ENCODE measurements around the gene TVP23C. TPM values are rescaled to one million over a fixed set of nuclear protein-coding genes. Genes with fewer than 3 reads are reported as not detected.
A peak's percentile ranks its signal among the peaks of the same experiment; 100 is the strongest.
"Not testable (repeated sequence)": the region's sequence is repeated elsewhere in the genome, so short reads cannot be mapped to it uniquely, and the experiment has no call there.

The TVP23C gene
- total and polyA plus RNA-seq, 2 of the 8 experiments (the other 6 are each of a cell fraction or from before 2014, with no cell fraction given), result 2.9 to 9.6 TPM

DNA sequence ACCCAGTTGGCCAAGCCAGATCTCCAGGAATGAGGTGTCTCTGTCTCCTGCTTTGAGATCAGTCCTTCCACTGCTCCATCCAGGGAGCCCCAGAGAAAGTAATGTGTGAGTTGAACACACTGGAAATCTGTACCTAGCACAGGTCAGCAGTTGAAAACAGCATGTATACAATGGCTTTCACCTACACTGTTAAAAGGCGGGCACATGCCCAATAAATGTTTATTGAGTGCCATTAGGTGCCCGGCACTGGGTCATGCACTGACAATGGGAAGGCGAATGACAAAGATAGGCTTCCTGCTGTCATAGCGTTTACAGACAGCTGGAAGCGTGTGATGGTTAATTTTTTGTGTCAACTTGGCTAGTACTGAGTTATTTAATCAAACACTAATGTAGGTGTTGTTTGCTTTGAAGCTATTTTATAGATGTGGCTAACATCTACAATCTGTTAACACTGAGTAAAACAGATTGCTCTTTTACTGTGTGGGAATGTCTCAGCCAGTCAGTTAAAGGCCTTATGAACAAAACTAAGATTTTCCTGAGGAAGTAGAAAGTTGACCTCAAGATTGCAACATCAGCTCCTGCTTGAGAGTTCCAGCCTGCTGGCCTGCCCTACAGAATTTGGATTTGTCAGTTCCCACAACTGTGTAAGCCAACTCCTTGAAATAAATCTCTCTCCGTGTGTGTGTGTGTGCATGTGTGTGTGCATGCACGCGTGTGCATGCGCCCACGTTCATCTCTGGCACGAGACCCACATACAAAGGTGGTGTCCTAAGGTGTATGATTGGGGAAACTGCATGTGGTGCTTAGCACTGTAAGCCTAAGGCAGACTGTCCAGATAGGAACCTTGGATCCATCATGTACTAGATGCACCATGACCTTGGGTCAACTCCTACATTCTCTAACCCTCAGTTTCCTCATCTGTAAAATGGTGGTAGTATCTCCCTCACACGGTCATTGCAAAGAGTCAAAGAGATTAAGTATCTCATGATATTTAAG is 38.0 kb downstream of the TVP23C start:
- H3K27ac ChIP-seq (ENCODE audit: low read depth, low read length); H3K9me3 ChIP-seq (ENCODE audit: insufficient read depth in 2 of 2, low read depth in 1 of 2, low read length in 1 of 2); H4K91ac ChIP-seq (replicated peaks; ENCODE audit: insufficient read length, low read length); H3K79me2 ChIP-seq (ENCODE audit: control insufficient read depth in 1 of 2, insufficient read depth in 2 of 2, low read length in 2 of 2); H3K4me1 ChIP-seq (replicated peaks in 1 of 4; ENCODE audit: control insufficient read depth in 3 of 4, insufficient read depth in 4 of 4, low read length in 3 of 4); H3K23ac ChIP-seq (ENCODE audit: insufficient read length); H3K9ac ChIP-seq (replicated peaks in 1 of 4; ENCODE audit: extremely low read depth in 1 of 4, low read depth in 3 of 4, low read length in 3 of 4); H3K4ac ChIP-seq (replicated peaks; ENCODE audit: insufficient read length, low read depth, low read length); POLR2A ChIA-PET (ENCODE audit: partially characterized antibody); H2AK5ac ChIP-seq (ENCODE audit: low read depth, low read length); H2BK20ac ChIP-seq (ENCODE audit: low read length); H2BK120ac ChIP-seq (replicated peaks; ENCODE audit: low read depth, low read length); H2BK5ac ChIP-seq (ENCODE audit: low read depth, low read length); H2BK15ac ChIP-seq (ENCODE audit: low read length); H3K4me2 ChIP-seq (ENCODE audit: insufficient read depth in 1 of 2, low read depth in 2 of 2, low read length in 2 of 2); H3K56ac ChIP-seq (replicated peaks; ENCODE audit: insufficient read length, low read depth, low read length); H2BK12ac ChIP-seq (ENCODE audit: low read depth, low read length); H4K8ac ChIP-seq (ENCODE audit: extremely low read depth, insufficient read depth, low read length); H3K79me1 ChIP-seq (ENCODE audit: low read depth, low read length); DNase-seq (ENCODE audit: low read depth in 1 of 2, low spot score in 2 of 2); H4K20me1 ChIP-seq (replicated peaks in 1 of 2; ENCODE audit: control insufficient read depth in 1 of 2, insufficient read depth in 2 of 2, low read length in 2 of 2); H3K18ac ChIP-seq (ENCODE audit: extremely low read depth, low read length); H3K14ac ChIP-seq (ENCODE audit: insufficient read length); H3K36me3 ChIP-seq (ENCODE audit: control insufficient read depth in 2 of 4, insufficient read depth in 4 of 4, low read length in 3 of 4); H4K5ac ChIP-seq (ENCODE audit: insufficient read length, low read depth, low read length); H3K23me2 ChIP-seq (ENCODE audit: low read depth, low read length); H3K27me3 ChIP-seq (replicated peaks in 1 of 4; ENCODE audit: control insufficient read depth in 3 of 4, extremely low read depth in 1 of 4, insufficient read depth in 3 of 4, low read length in 3 of 4); H2AFZ ChIP-seq (ENCODE audit: low read length); H3K4me3 ChIP-seq (ENCODE audit: extremely low read depth in 1 of 4, insufficient read depth in 2 of 4, low read depth in 3 of 4, low read length in 4 of 4): not testable (repeated sequence)
- WGBS, 2 experiments (ENCODE audit: extremely low coverage in 1 of 2, insufficient coverage in 1 of 2, insufficient read length in 1 of 2, insufficient replicate concordance in 2 of 2, low coverage in 1 of 2, low lambda C conversion rate in 2 of 2, missing lambda C conversion rate in 1 of 2), result 78% methylated on average over 12 of the region's 12 CpGs; no CpG with 5 or more reads in 1 of the 2 experiments
- peak; percentile 19 for FAIRE-seq
- CTCF ChIA-PET (ENCODE audit: partially characterized antibody), result interaction anchor here (0.6 to 1.9 kb wide), 2 partner anchors 103 to 267 kb away, joined by 3 to 5 read pairs; no protein-coding TSS in a partner anchor
